ENCODE measurements around the gene BCL10. TPM values are rescaled to one million over a fixed set of nuclear protein-coding genes. Genes with fewer than 3 reads are reported as not detected.
A peak's percentile ranks its signal among the peaks of the same experiment; 100 is the strongest.

Gene BCL10
- total RNA-seq, 1 donor from 2014 or later, result 7.8 TPM

GRCh38 chr1:85276978-85277639, 677 bp upstream of the BCL10 start:
- H3K27ac ChIP-seq (replicated peaks), result peak overlapping the region; percentile 93
- H3K27me3 ChIP-seq (ENCODE audit: low read depth), result no peaks in the 10 kb centered on the region
- TF ChIP-seq CTCF (IDR thresholded peaks at IDR 0.05; ENCODE audit: borderline replicate concordance), result no peak
- no peak for DNase-seq
- peaks cover 11% of the 10 kb centered on the region for H3K36me3 ChIP-seq
- intact Hi-C loops (cut with micrococcal nuclease), result no loop called here
- peaks cover 52% of the 10 kb centered on the region for H3K4me1 ChIP-seq
- no peaks in the 10 kb centered on the region for H3K9me3 ChIP-seq (replicated peaks)
- H3K4me3 ChIP-seq, result peak overlapping the region; percentile 78

- intact Hi-C loops (cut with micrococcal nuclease), result no loop called here
Observed at GRCh38 chr1:85275701-85276214, 674 bp downstream of the BCL10 start.

GRCh38 chr1:85274969-85275453, 1.4 kb downstream of the BCL10 start:
- intact Hi-C loops (cut with micrococcal nuclease), result no loop called here
- no peaks in the 10 kb centered on the region for H3K9me3 ChIP-seq (replicated peaks)

More at GRCh38 chr1:85275701-85276214, 674 bp downstream of the BCL10 start:
- TF ChIP-seq CTCF (IDR thresholded peaks at IDR 0.05; ENCODE audit: borderline replicate concordance), result no peak
- Histone ChIP-seq H3K27me3 (ENCODE audit: low read depth) (no peaks in the 10 kb centered on the region), H3K4me3 (peak overlapping the region; percentile 78), H3K4me1 (peaks cover 62% of the 10 kb centered on the region), H3K27ac (replicated peaks) (peak overlapping the region; percentile 93), H3K9me3 (replicated peaks) (no peaks in the 10 kb centered on the region), H3K36me3 (peaks cover 15% of the 10 kb centered on the region)
- no peak for DNase-seq

GRCh38 chr1:85273397-85273796, 3.0 kb downstream of the BCL10 start:
- Histone ChIP-seq H3K36me3 (peaks cover 39% of the 10 kb centered on the region), H3K27ac (replicated peaks) (no peak overlapping the region), H3K9me3 (replicated peaks) (no peaks in the 10 kb centered on the region), H3K4me3 (no peak overlapping the region), H3K27me3 (ENCODE audit: low read depth) (no peaks in the 10 kb centered on the region), H3K4me1 (peaks cover 70% of the 10 kb centered on the region)
- no peak for TF ChIP-seq CTCF (IDR thresholded peaks at IDR 0.05; ENCODE audit: borderline replicate concordance)
- intact Hi-C loops (cut with micrococcal nuclease), result no loop called here
- DNase-seq, result no peak

More at GRCh38 chr1:85274969-85275453, 1.4 kb downstream of the BCL10 start:
- H3K27me3 ChIP-seq (ENCODE audit: low read depth), result no peaks in the 10 kb centered on the region
- peaks cover 23% of the 10 kb centered on the region for H3K36me3 ChIP-seq
- TF ChIP-seq CTCF (IDR thresholded peaks at IDR 0.05; ENCODE audit: borderline replicate concordance), result no peak
- peak overlapping the region; percentile 78 for H3K4me3 ChIP-seq
- H3K4me1 ChIP-seq, result peaks cover 62% of the 10 kb centered on the region
- peak overlapping the region; percentile 93 for H3K27ac ChIP-seq (replicated peaks)
- DNase-seq, result no peak

GRCh38 chr1:85268801-85269585, 7.4 kb downstream of the BCL10 start:
- H3K9me3 ChIP-seq (replicated peaks), result no peaks in the 10 kb centered on the region
- H3K36me3 ChIP-seq, result peaks cover 73% of the 10 kb centered on the region
- peaks cover 41% of the 10 kb centered on the region for H3K4me1 ChIP-seq
- intact Hi-C loops (cut with micrococcal nuclease), result no loop called here
- no peak for DNase-seq
- no peaks in the 10 kb centered on the region for H3K27me3 ChIP-seq (ENCODE audit: low read depth)
- H3K27ac ChIP-seq (replicated peaks), result no peak overlapping the region
- no peak for TF ChIP-seq CTCF (IDR thresholded peaks at IDR 0.05; ENCODE audit: borderline replicate concordance)
- H3K4me3 ChIP-seq, result no peak overlapping the region
